ENCODE results near the gene TLE1. TPM values are rescaled to one million over a fixed set of nuclear protein-coding genes. Genes with fewer than 3 reads are reported as not detected.

TLE1 gene
- total and polyA plus RNA-seq, 2 of the 4 experiments (the other 2 are of a cell fraction) = 36.0 to 51.0 TPM

DNA sequence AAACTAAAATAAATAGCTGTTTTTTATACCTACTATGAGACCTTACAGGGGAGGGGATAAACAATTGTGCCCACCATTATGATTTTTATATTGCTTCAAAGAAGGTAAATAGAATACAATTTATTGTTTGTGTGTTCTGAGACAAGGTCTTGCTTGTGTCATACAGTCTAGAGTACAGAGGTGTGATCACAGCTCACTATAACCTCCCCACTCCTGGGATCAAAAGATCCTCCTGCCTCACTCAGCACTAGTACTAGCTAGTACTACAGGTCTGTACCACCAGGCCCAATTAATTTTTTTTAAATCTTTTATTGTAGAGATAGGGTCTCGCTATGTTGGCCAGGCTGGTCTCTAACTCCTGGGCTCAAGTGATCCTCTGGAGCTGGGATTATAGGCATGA, 11.3 kb downstream of the TLE1 start:
- H3K27ac ChIP-seq (ENCODE audit: insufficient read depth, low read length) = no peak overlapping the region
- H3K4ac ChIP-seq (ENCODE audit: low read depth, low read length) = peak overlapping the region; percentile 32; the same call in 1 of the 2 replicates
- in situ Hi-C loops (cut with MboI; ENCODE audit: low sequenced_read_pairs) (no loop called here), intact Hi-C loops (cut with micrococcal nuclease) (no loop called here), dilution Hi-C loops (cut with HindIII; ENCODE audit: low sequenced_read_pairs, unreplicated experiment) (no loop called here)
- POLR2A ChIA-PET (ENCODE audit: unreplicated experiment) = no interaction called here
- H4K8ac ChIP-seq (ENCODE audit: low read depth in 2 of 2, low read length in 2 of 2) = no peak overlapping the region
- no peak overlapping the region for H2AK9ac ChIP-seq (replicated peaks; ENCODE audit: low read depth, low read length, poor library complexity)
- peaks cover 36% of the 10 kb centered on the region for H3K36me3 ChIP-seq (ENCODE audit: control insufficient read depth, insufficient read depth, low read length)
- no peak overlapping the region for H3K14ac ChIP-seq (replicated peaks; ENCODE audit: low read depth, low read length)
- peak; percentile 61 for ATAC-seq (ENCODE audit: low read depth)
- CTCF ChIA-PET = interaction anchor here (1.0 kb wide), 1 partner anchor 9 kb away, joined by 3 read pairs; no protein-coding TSS in a partner anchor
- 0 out of 2 replicates have a peak overlapping the region, but pooled peaks have one; percentile 29 for H2BK120ac ChIP-seq (ENCODE audit: low read depth, low read length)
- H3K4me1 ChIP-seq (ENCODE audit: control insufficient read depth, insufficient read depth, low read length) = peaks cover 8% of the 10 kb centered on the region; the same call in 1 of the 2 replicates
- no peak overlapping the region; the same call in 1 of the 2 replicates for H2BK20ac ChIP-seq (ENCODE audit: low read depth, low read length)
- H3K79me1 ChIP-seq (ENCODE audit: low read depth in 1 of 2, low read length in 2 of 2) = peaks cover 30 to 75% of the 10 kb centered on the region in 2 experiments
- TF ChIP-seq FOS (IDR thresholded peaks at IDR 0.05; ENCODE audit: low read depth, low read length) (no peak), NFE2L2 (IDR thresholded peaks at IDR 0.05; ENCODE audit: low read depth, low read length) (no peak), RFX5 (IDR thresholded peaks at IDR 0.05; ENCODE audit: low read depth, low read length) (no peak), RAD21 (IDR thresholded peaks at IDR 0.05; ENCODE audit: low read length) (no peak), CHD1 (IDR thresholded peaks at IDR 0.05; ENCODE audit: low read depth, low read length) (no peak), MAFK (IDR thresholded peaks at IDR 0.05; ENCODE audit: low read depth, low read length) (no peak)
- TF ChIP-seq, protein P1, sequence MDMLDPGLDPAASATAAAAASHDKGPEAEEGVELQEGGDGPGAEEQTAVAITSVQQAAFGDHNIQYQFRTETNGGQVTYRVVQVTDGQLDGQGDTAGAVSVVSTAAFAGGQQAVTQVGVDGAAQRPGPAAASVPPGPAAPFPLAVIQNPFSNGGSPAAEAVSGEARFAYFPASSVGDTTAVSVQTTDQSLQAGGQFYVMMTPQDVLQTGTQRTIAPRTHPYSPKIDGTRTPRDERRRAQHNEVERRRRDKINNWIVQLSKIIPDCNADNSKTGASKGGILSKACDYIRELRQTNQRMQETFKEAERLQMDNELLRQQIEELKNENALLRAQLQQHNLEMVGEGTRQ (IDR thresholded peaks at IDR 0.05; ENCODE audit: low read depth, low read length) = no peak
- no peak for DNase-seq
- no peak overlapping the region for H3K56ac ChIP-seq (ENCODE audit: extremely low read depth, insufficient read depth, low read length)
- peak overlapping the region; percentile 64 for H3K18ac ChIP-seq (ENCODE audit: low read depth, low read length)
- H4K91ac ChIP-seq (ENCODE audit: insufficient read depth, low read depth, low read length) = no peak overlapping the region
- H3K4me2 ChIP-seq (ENCODE audit: low read depth, low read length) = no peak overlapping the region
- peak overlapping the region; percentile 10 for H2BK5ac ChIP-seq (ENCODE audit: low read depth, low read length, poor library complexity, severe bottlenecking)
- H3K9me1 ChIP-seq (ENCODE audit: insufficient read depth, low read length) = peaks cover 16% of the 10 kb centered on the region
- peaks cover 17% of the 10 kb centered on the region; the same call in 1 of the 2 replicates for H4K20me1 ChIP-seq (ENCODE audit: insufficient read depth, low read length)
- no peak overlapping the region for H2AFZ ChIP-seq (replicated peaks; ENCODE audit: low read length, poor library complexity)
- H2BK15ac ChIP-seq (ENCODE audit: low read depth, low read length) = no peak overlapping the region
- H3K9ac ChIP-seq (ENCODE audit: low read depth, low read length) = no peak overlapping the region
- WGBS, 2 experiments (ENCODE audit: extremely low coverage in 2 of 2, insufficient read length in 1 of 2) = no CpG with 5 or more reads among the region's 1 CpG
- H3K9me3 ChIP-seq (ENCODE audit: control insufficient read depth, insufficient read depth, low read length) = no peaks in the 10 kb centered on the region
- H3K27me3 ChIP-seq (ENCODE audit: control insufficient read depth, insufficient read depth, low read length) = no peaks in the 10 kb centered on the region
- BruUV-seq (replicated peaks) = no TSS peak
- no peak overlapping the region for H4K5ac ChIP-seq (ENCODE audit: low read depth, low read length)
- no peak overlapping the region for H3K4me3 ChIP-seq (ENCODE audit: insufficient read depth, low read depth, low read length)
- no peak overlapping the region; the same call in 1 of the 2 replicates for H2AK5ac ChIP-seq (ENCODE audit: low read depth, low read length)
- H3K23ac ChIP-seq (ENCODE audit: low read depth, low read length) = no peak overlapping the region

Measured in IMR-90 (cell line).